K562 (cell line): ENCODE measurements around the gene RSBN1L. TPM values are rescaled to one million over a fixed set of nuclear protein-coding genes. Genes with fewer than 3 reads are reported as not detected.

Experiments
- ATAC-seq: fragments of 200-7000 bp; cut with Tn5 transposase; 3 replicates; pipeline ENCODE4 v1.9.1; 2020; ENCODE audit warnings: moderate library complexity
- BruUV-seq: library from RNA; stranded (reverse); fragments of 400-500 nt; replicated peaks from 2 replicates; lab custom pipeline; 2021; lab: Mats Ljungman, UMichigan
- CTCF ChIA-PET: fragments of 300-600 bp; formaldehyde crosslinking; extraction: SDS; loops from one replicate; lab custom pipeline; 2021; ENCODE audit warnings: low intra/inter-chr PET ratio; lab: Yijun Ruan, JAX
- POLR2A ChIA-PET: fragments of 300-600, 350-650 bp; sonication (Branson Sonifier 250); formaldehyde crosslinking; extraction: SDS; loops from one replicate; lab custom pipeline; 2021; ENCODE audit warnings: antibody characterized with exemption, inconsistent platforms; lab: Yijun Ruan, JAX
- DNase-seq, 4 experiments: peaks; one replicate each; pipeline versions ENCODE4 v3.0.0 to v3.0.0-alpha.2; 2011 to 2018; ENCODE audit warnings: low spot score in 3 of 4, mixed read lengths in 3 of 4; ENCODE audit errors: extremely low read depth in 1 of 4
- FAIRE-seq: peaks from 2 replicates; lab custom pipeline; 2011; peaks lifted over from hg19 to GRCh38; lab: Jason Lieb, UNC
- H2AFZ ChIP-seq: 2 replicates; pipeline ENCODE4 v1.6.0; 2011; ENCODE audit warnings: low read depth, low read length, control low read depth, inconsistent platforms
- H3K27ac ChIP-seq: fragments of 200-600 bp; 3 replicates; pipeline ENCODE4 v1.8.0; 2011; ENCODE audit warnings: low read depth, mild to moderate bottlenecking, control low read depth, inconsistent platforms, low read length, moderate library complexity, mixed read lengths; ENCODE audit errors: extremely low read depth
- H3K27me3 ChIP-seq, 2 experiments: fragments of 300-600 bp in 1 of 2; 2 replicates in 1 of 2; 3 replicates in 1 of 2; pipeline versions ENCODE4 v1.6.0 to v1.8.0; 2011; ENCODE audit warnings: inconsistent platforms in 2 of 2, low read length in 2 of 2, mild to moderate bottlenecking in 1 of 2, mixed read lengths in 1 of 2, moderate library complexity in 1 of 2; ENCODE audit not compliant: control insufficient read depth in 2 of 2, insufficient read depth in 2 of 2
- H3K36me3 ChIP-seq: fragments of 300-600 bp; 3 replicates; pipeline ENCODE4 v1.8.0; 2011; ENCODE audit warnings: mild to moderate bottlenecking, low read length, inconsistent platforms; ENCODE audit not compliant: control insufficient read depth, insufficient read depth
- H3K4me1 ChIP-seq, 2 experiments: fragments of 200-600 bp in 1 of 2; replicated peaks in 1 of 2; 2 replicates in 1 of 2; 3 replicates in 1 of 2; pipeline versions ENCODE4 v1.5.1 to v1.8.0; 2011; ENCODE audit warnings: inconsistent platforms in 2 of 2, low read length in 2 of 2, mild to moderate bottlenecking in 1 of 2, mixed read lengths in 1 of 2, moderate library complexity in 1 of 2; ENCODE audit not compliant: control insufficient read depth in 2 of 2, insufficient read depth in 2 of 2
- H3K4me2 ChIP-seq: 2 replicates; pipeline ENCODE4 v1.6.1; 2011; ENCODE audit warnings: low read length, control low read depth, inconsistent platforms, mixed read lengths; ENCODE audit not compliant: insufficient read depth
- H3K4me3 ChIP-seq: fragments of 200-600 bp; sonication (generic), shearing (Covaris generic); 2 replicates; pipeline ENCODE4 v1.5.1; 2016; ENCODE audit warnings: control low read depth, inconsistent platforms
- H3K79me2 ChIP-seq: fragments of 200-600 bp; 3 replicates; pipeline ENCODE4 v1.8.0; 2011; ENCODE audit warnings: low read length, inconsistent platforms; ENCODE audit not compliant: control insufficient read depth, insufficient read depth
- H3K9ac ChIP-seq, 2 experiments: 2 replicates each; pipeline versions ENCODE4 v1.6.0 to v1.6.1; 2011; ENCODE audit warnings: low read depth in 2 of 2, low read length in 2 of 2, control low read depth in 1 of 2, inconsistent platforms in 1 of 2, mild to moderate bottlenecking in 1 of 2, mixed read lengths in 1 of 2; ENCODE audit not compliant: insufficient read depth in 1 of 2
- H3K9me1 ChIP-seq: one replicate; pipeline ENCODE4 v1.6.0; 2011; ENCODE audit warnings: inconsistent platforms, mild to moderate bottlenecking, low read length, moderate library complexity; ENCODE audit not compliant: control insufficient read depth, insufficient read depth
- H3K9me3 ChIP-seq: replicated peaks from 2 replicates; pipeline ENCODE4 v1.5.1; 2011; ENCODE audit warnings: low read depth, low read length, inconsistent platforms; ENCODE audit not compliant: control insufficient read depth, insufficient read depth
- H4K20me1 ChIP-seq: replicated peaks from 2 replicates; pipeline ENCODE4 v1.6.1; 2011; ENCODE audit warnings: low read length, inconsistent platforms, mixed read lengths; ENCODE audit not compliant: control insufficient read depth, insufficient read depth
- CTBP1 ChIP-seq: fragments of 450-650 bp; IDR thresholded peaks from 2 replicates; pipeline ENCODE4 v1.6.1; 2016; ENCODE audit warnings: borderline replicate concordance
- ELF2 ChIP-seq: fragments of 250-450 bp; sonication (Bioruptor Pico); IDR thresholded peaks from 2 replicates; pipeline ENCODE4 v1.5.0; 2021; ENCODE audit warnings: mild to moderate bottlenecking
- FOXA3 ChIP-seq, 2 experiments: fragments of 450-650 bp in 1 of 2; sonication (generic) in 1 of 2; formaldehyde crosslinking; IDR thresholded peaks in 1 of 2; conservative IDR thresholded peaks in 1 of 2; 2 replicates each; pipeline versions ENCODE4 v1.4.0 to v1.8.0; 2020 to 2022; ENCODE audit warnings: mild to moderate bottlenecking in 2 of 2, missing genetic modification reagents in 1 of 2
- HDAC1 ChIP-seq, 2 experiments: fragments of 450-650 bp; IDR thresholded peaks; 2 replicates each; pipeline ENCODE4 v1.6.1; 2016 to 2017; ENCODE audit warnings: inconsistent platforms in 1 of 2, mild to moderate bottlenecking in 1 of 2, moderate library complexity in 1 of 2
- MEF2D ChIP-seq: conservative IDR thresholded peaks from 2 replicates; pipeline ENCODE4 v1.6.1; 2016; ENCODE audit warnings: low read depth, missing genetic modification characterization, missing compliant biosample characterization
- PML ChIP-seq: IDR thresholded peaks from 2 replicates; pipeline ENCODE4 v1.6.1; 2012; ENCODE audit warnings: low read length, inconsistent platforms
- POLR3A ChIP-seq: IDR thresholded peaks from 2 replicates; pipeline ENCODE4 v1.6.1; 2011; ENCODE audit warnings: borderline replicate concordance, mild to moderate bottlenecking, moderate library complexity; ENCODE audit not compliant: insufficient read length, insufficient read depth; ENCODE audit errors: extremely low read depth
- RBM34 ChIP-seq: fragments of 200-400 bp; formaldehyde crosslinking; IDR thresholded peaks from 2 replicates; pipeline ENCODE4 v1.6.1; 2018; ENCODE audit warnings: low read length, borderline replicate concordance; ENCODE audit not compliant: insufficient read depth
- SRSF3 ChIP-seq: fragments of 200-400 bp; formaldehyde crosslinking; IDR thresholded peaks from 2 replicates; pipeline ENCODE4 v1.6.1; 2016; ENCODE audit warnings: mild to moderate bottlenecking, low read length, moderate library complexity; ENCODE audit not compliant: insufficient read depth
- STAT5B ChIP-seq: fragments of 250-450 bp; sonication (Bioruptor Pico); IDR thresholded peaks from 2 replicates; pipeline ENCODE4 v1.8.0; 2021; ENCODE audit warnings: mild to moderate bottlenecking, inconsistent platforms
- TAF15 ChIP-seq: fragments of 200-400 bp; formaldehyde crosslinking; IDR thresholded peaks from 2 replicates; pipeline ENCODE4 v1.6.1; 2017; ENCODE audit warnings: mild to moderate bottlenecking, low read depth, low read length, moderate library complexity
- ZNF76 ChIP-seq: fragments of 250-450 bp; sonication (Bioruptor Pico); IDR thresholded peaks from 2 replicates; pipeline ENCODE4 v1.4.0; 2020; ENCODE audit warnings: mild to moderate bottlenecking, moderate library complexity, borderline replicate concordance
- WGBS: fragments of 100-300 bp; shearing (Covaris generic); methylation state at CpG from one replicate; pipeline ENCODE4 v1.1.6; 2016; ENCODE audit warnings: low coverage, mixed read lengths; ENCODE audit not compliant: insufficient coverage; ENCODE audit errors: missing lambda C conversion rate; 5-methylcytosine and 5-hydroxymethylcytosine counted together
- in situ Hi-C: fragments of 300-500 bp; cut with MboI; formaldehyde crosslinking; loops from 4 replicates; pipeline ENCODE4 v1.15.0; 2018; ENCODE audit warnings: inconsistent platforms, mixed read lengths
- intact Hi-C: fragments of 100-400 bp; cut with micrococcal nuclease; formaldehyde crosslinking; loops from 2 replicates; pipeline ENCODE4 v1.14.2; 2022
- polyA plus RNA-seq, 8 experiments: library from polyadenylated mRNA; depleted of rRNA in 4 of 8; stranded (reverse) in 5 of 8; unstranded in 3 of 8; fragments of >200 nt; fragmentation: Nextera tagmentation in 2 of 8; fragmentation: Illumina TruSeq in 1 of 8; extraction: Ambion mirVana in 2 of 8; extraction: Trizol in 1 of 8; gene quantifications; 2 replicates each; pipeline versions ENCODE4 v1.2.1 to v1.2.3, GENCODE V29; 2011 to 2014; ENCODE audit warnings: inconsistent platforms in 1 of 8, missing spikeins in 1 of 8
- total RNA-seq, 7 experiments: library from RNA; depleted of rRNA in 6 of 7; stranded (reverse); fragments of >200 nt in 6 of 7; fragmentation: Illumina TruSeq in 2 of 7; extraction: Trizol in 2 of 7; gene quantifications; 2 replicates each; pipeline versions ENCODE4 v1.2.1 to v1.2.3, GENCODE V29; 2011 to 2021; ENCODE audit warnings: low replicate concordance in 1 of 7

RSBN1L gene
- total and polyA plus RNA-seq, 9 of the 15 experiments (the other 6 are each of a cell fraction or from before 2014, with no cell fraction given), result 6.2 to 35.2 (median 20.1) TPM

GRCh38 chr7:77812290-77812685 lies 116.0 kb downstream of the RSBN1L start:
- no peaks in the 10 kb centered on the region for H3K27me3 ChIP-seq
- H3K9me3 ChIP-seq, result no peaks in the 10 kb centered on the region
- H3K4me2 ChIP-seq, result no peak overlapping the region
- ATAC-seq (no peak), DNase-seq (no peak), FAIRE-seq (no peak)
- POLR2A ChIA-PET, result interaction anchor here (1.1 to 1.5 kb wide), 2 partner anchors 11 to 19 kb away, joined by 3 to 4 read pairs; no protein-coding TSS in a partner anchor
- in situ Hi-C loops, result no loop called here
- no TSS peak for BruUV-seq
- H2AFZ ChIP-seq, result no peak overlapping the region
- peaks cover 96% of the 10 kb centered on the region for H3K79me2 ChIP-seq
- peaks cover 0 to 17% of the 10 kb centered on the region in 2 experiments; a peak in 3 of 5 replicates for H3K4me1 ChIP-seq
- 100% methylated on average over 1 of the region's 1 CpG for WGBS
- no peak overlapping the region for H3K9ac ChIP-seq
- CTCF ChIA-PET, result no interaction called here
- H3K36me3 ChIP-seq, result peaks cover 13% of the 10 kb centered on the region; the same call in 2 of the 3 replicates
- no peaks in the 10 kb centered on the region for H3K9me1 ChIP-seq
- intact Hi-C loops, result no loop called here
- TF ChIP-seq RBM34 (no peak), FOXA3 (CRISPR knock-in tag; conservative IDR thresholded peaks at IDR 0.05 in 1 of 2, IDR thresholded peaks at IDR 0.05 in 1 of 2) (no peak), STAT5B (CRISPR knock-in tag) (no peak), SRSF3 (no peak), TAF15 (no peak), CTBP1 (no peak), HDAC1 (IDR thresholded peaks at IDR 0.05) (no peak), ELF2 (no peak), ZNF76 (no peak), PML (no peak), POLR3A (no peak), MEF2D (tag) (no peak)
- H3K4me3 ChIP-seq, result no peak overlapping the region
- H3K27ac ChIP-seq, result no peak overlapping the region
- H4K20me1 ChIP-seq, result no peaks in the 10 kb centered on the region
